IMR-90 (cell line): ENCODE data around the gene ABCA5. TPM values are rescaled to one million over a fixed set of nuclear protein-coding genes. Genes with fewer than 3 reads are reported as not detected.

Source experiments
- ATAC-seq: fragments of 200-7000 bp; cut with Tn5 transposase; 2 replicates; pipeline ENCODE4 v1.9.1; 2020; ENCODE audit warnings: low read depth, mild to moderate bottlenecking, moderate library complexity
- BruUV-seq: library from RNA; stranded (reverse); fragments of 400-500 nt; replicated peaks from 2 replicates; lab custom pipeline; 2021; lab: Mats Ljungman, UMichigan
- CTCF ChIA-PET: fragments of 300-600 bp; formaldehyde crosslinking; extraction: SDS; loops from one replicate; lab custom pipeline; 2021; ENCODE audit warnings: antibody characterized with exemption; lab: Yijun Ruan, JAX
- POLR2A ChIA-PET: fragments of 300-600 bp; sonication (Branson Sonifier 250); formaldehyde crosslinking; loops from one replicate; lab custom pipeline; 2022; ENCODE audit warnings: antibody characterized with exemption; ENCODE audit not compliant: unreplicated experiment; lab: Charles Lee
- DNase-seq: peaks from one replicate; pipeline ENCODE4 v3.0.0; 2013
- H2AFZ ChIP-seq: replicated peaks from 2 replicates; pipeline ENCODE3; 2013; ENCODE audit warnings: low read length, mild to moderate bottlenecking; ENCODE audit not compliant: poor library complexity
- H2AK5ac ChIP-seq: 2 replicates; pipeline ENCODE4 v1.6.1; 2013; ENCODE audit warnings: low read depth, low read length, inconsistent platforms
- H2AK9ac ChIP-seq: replicated peaks from 2 replicates; pipeline ENCODE3; 2013; ENCODE audit warnings: mild to moderate bottlenecking, low read depth, low read length, moderate library complexity; ENCODE audit not compliant: poor library complexity
- H2BK120ac ChIP-seq: 2 replicates; pipeline ENCODE4 v1.6.1; 2013; ENCODE audit warnings: low read depth, low read length, inconsistent platforms
- H2BK15ac ChIP-seq: 3 replicates; pipeline ENCODE4 v1.6.1; 2013; ENCODE audit warnings: low read depth, low read length, inconsistent platforms
- H2BK20ac ChIP-seq: 2 replicates; pipeline ENCODE4 v1.6.1; 2013; ENCODE audit warnings: low read depth, mild to moderate bottlenecking, inconsistent platforms, low read length, moderate library complexity
- H2BK5ac ChIP-seq: 2 replicates; pipeline ENCODE4 v1.6.1; 2013; ENCODE audit warnings: mild to moderate bottlenecking, low read depth, low read length, inconsistent platforms; ENCODE audit not compliant: poor library complexity, severe bottlenecking
- H3K14ac ChIP-seq: replicated peaks from 2 replicates; pipeline ENCODE4 v1.6.1; 2013; ENCODE audit warnings: low read depth, low read length, inconsistent platforms
- H3K18ac ChIP-seq: 2 replicates; pipeline ENCODE4 v1.6.1; 2013; ENCODE audit warnings: low read depth, low read length, control low read depth
- H3K23ac ChIP-seq: 2 replicates; pipeline ENCODE4 v1.6.1; 2013; ENCODE audit warnings: low read depth, low read length, inconsistent platforms
- H3K27ac ChIP-seq: 2 replicates; pipeline ENCODE4 v1.5.1; 2013; ENCODE audit warnings: mild to moderate bottlenecking, control low read depth, low read length; ENCODE audit not compliant: insufficient read depth
- H3K27me3 ChIP-seq: 2 replicates; pipeline ENCODE4 v1.6.1; 2013; ENCODE audit warnings: low read length; ENCODE audit not compliant: control insufficient read depth, insufficient read depth
- H3K36me3 ChIP-seq: 2 replicates; pipeline ENCODE4 v1.6.1; 2013; ENCODE audit warnings: low read length, mixed read lengths; ENCODE audit not compliant: control insufficient read depth, insufficient read depth
- H3K4ac ChIP-seq: 2 replicates; pipeline ENCODE4 v1.6.1; 2013; ENCODE audit warnings: low read depth, low read length, inconsistent platforms
- H3K4me1 ChIP-seq: 2 replicates; pipeline ENCODE4 v1.6.1; 2013; ENCODE audit warnings: low read length, mixed read lengths; ENCODE audit not compliant: control insufficient read depth, insufficient read depth
- H3K4me2 ChIP-seq: 2 replicates; pipeline ENCODE4 v1.6.1; 2013; ENCODE audit warnings: low read depth, mild to moderate bottlenecking, control low read depth, low read length, moderate library complexity
- H3K4me3 ChIP-seq: 2 replicates; pipeline ENCODE4 v1.5.1; 2013; ENCODE audit warnings: low read depth, mild to moderate bottlenecking, control low read depth, low read length, moderate library complexity; ENCODE audit not compliant: insufficient read depth
- H3K56ac ChIP-seq: 2 replicates; pipeline ENCODE4 v1.6.1; 2013; ENCODE audit warnings: low read length, inconsistent platforms; ENCODE audit not compliant: insufficient read depth; ENCODE audit errors: extremely low read depth
- H3K79me1 ChIP-seq, 2 experiments: 2 replicates each; pipeline ENCODE4 v1.6.1; 2013; ENCODE audit warnings: low read length in 2 of 2, inconsistent platforms in 1 of 2, low read depth in 1 of 2
- H3K9ac ChIP-seq: 2 replicates; pipeline ENCODE4 v1.6.1; 2013; ENCODE audit warnings: low read depth, low read length, control low read depth
- H3K9me1 ChIP-seq: 2 replicates; pipeline ENCODE4 v1.6.1; 2013; ENCODE audit warnings: low read length, inconsistent platforms; ENCODE audit not compliant: insufficient read depth
- H3K9me3 ChIP-seq: 2 replicates; pipeline ENCODE4 v1.6.1; 2013; ENCODE audit warnings: low read length; ENCODE audit not compliant: control insufficient read depth, insufficient read depth
- H4K20me1 ChIP-seq: 2 replicates; pipeline ENCODE4 v1.6.1; 2013; ENCODE audit warnings: low read length, inconsistent platforms; ENCODE audit not compliant: insufficient read depth
- H4K5ac ChIP-seq: 2 replicates; pipeline ENCODE4 v1.6.1; 2013; ENCODE audit warnings: mild to moderate bottlenecking, low read depth, low read length, control low read depth
- H4K8ac ChIP-seq, 2 experiments: 2 replicates each; pipeline ENCODE4 v1.6.1; 2013; ENCODE audit warnings: low read depth in 2 of 2, low read length in 2 of 2, control low read depth in 1 of 2, inconsistent platforms in 1 of 2
- H4K91ac ChIP-seq: 2 replicates; pipeline ENCODE4 v1.6.1; 2013; ENCODE audit warnings: low read depth, low read length, inconsistent platforms; ENCODE audit not compliant: insufficient read depth
- CEBPB ChIP-seq: IDR thresholded peaks from 2 replicates; pipeline ENCODE4 v1.6.1; 2012; ENCODE audit warnings: low read depth, low read length, improper control_type of control experiment
- CHD1 ChIP-seq: IDR thresholded peaks from 2 replicates; pipeline ENCODE4 v1.6.1; 2012; ENCODE audit warnings: low read depth, low read length, improper control_type of control experiment
- ELK1 ChIP-seq: fragments of 150-350 bp; IDR thresholded peaks from 2 replicates; pipeline ENCODE4 v1.6.1; 2016; ENCODE audit warnings: low read depth, mild to moderate bottlenecking, low read length, moderate library complexity, borderline replicate concordance
- NFE2L2 ChIP-seq: fragments of 150-350 bp; IDR thresholded peaks from 2 replicates; pipeline ENCODE4 v1.6.1; 2016; ENCODE audit warnings: low read depth, mild to moderate bottlenecking, low read length
- SMC3 ChIP-seq: fragments of 150-350 bp; IDR thresholded peaks from 2 replicates; pipeline ENCODE4 v1.6.1; 2016; ENCODE audit warnings: low read depth, mild to moderate bottlenecking, antibody characterized with exemption, low read length, moderate library complexity
- WGBS, 2 experiments: methylation state at CpG; one replicate each; pipeline versions ENCODE4 v1.1.5 to v1.1.7; 2013; ENCODE audit warnings: missing lambda C conversion rate in 2 of 2; ENCODE audit not compliant: insufficient read length in 1 of 2; ENCODE audit errors: extremely low coverage in 2 of 2; 5-methylcytosine and 5-hydroxymethylcytosine counted together
- dilution Hi-C: fragments of 300-500 bp; cut with HindIII; formaldehyde crosslinking; loops from one replicate; pipeline ENCODE4 v1.14.3; 2018; ENCODE audit warnings: low sequenced_read_pairs; ENCODE audit not compliant: unreplicated experiment
- in situ Hi-C: fragments of 300-500 bp; cut with MboI; formaldehyde crosslinking; loops from 3 replicates; pipeline ENCODE4 v1.14.3; 2019; ENCODE audit warnings: low sequenced_read_pairs, inconsistent platforms, mixed read lengths
- intact Hi-C: fragments of 100-400 bp; cut with micrococcal nuclease; formaldehyde crosslinking; loops from 2 replicates; pipeline ENCODE4 v1.10.0; 2022
- polyA plus RNA-seq, 3 experiments: library from polyadenylated mRNA; depleted of rRNA; stranded (reverse); fragments of >200 nt; gene quantifications; 2 replicates each; pipeline ENCODE4 v1.2.3, GENCODE V29; 2012; ENCODE audit warnings: low replicate concordance in 1 of 3
- total RNA-seq: library from RNA; depleted of rRNA; stranded (reverse); fragments of >200 nt; gene quantifications from 2 replicates; pipeline ENCODE4 v1.2.3, GENCODE V29; 2012

Gene ABCA5
- total and polyA plus RNA-seq, 2 of the 4 experiments (the other 2 are of a cell fraction), result 1.3 to 2.3 TPM

GRCh38 chr17:69305177-69305576 is 21.8 kb downstream of the ABCA5 start:
- Histone ChIP-seq H2BK20ac (no peak overlapping the region), H3K4me1 (no peaks in the 10 kb centered on the region), H2AK5ac (no peak overlapping the region), H2BK120ac (no peak overlapping the region), H3K4me2 (no peak overlapping the region), H4K8ac (no peak overlapping the region), H2BK15ac (no peak overlapping the region), H4K5ac (no peak overlapping the region), H2AFZ (no peak overlapping the region), H3K27me3 (no peaks in the 10 kb centered on the region), H4K91ac (no peak overlapping the region), H3K14ac (no peak overlapping the region), H3K9ac (no peak overlapping the region), H3K9me3 (no peaks in the 10 kb centered on the region), H3K23ac (no peak overlapping the region), H3K27ac (no peak overlapping the region), H3K18ac (no peak overlapping the region), H2BK5ac (no peak overlapping the region), H3K4ac (no peak overlapping the region), H3K4me3 (no peak overlapping the region), H2AK9ac (no peak overlapping the region), H4K20me1 (no peaks in the 10 kb centered on the region), H3K9me1 (no peaks in the 10 kb centered on the region), H3K79me1 (no peaks in the 10 kb centered on the region), H3K56ac (no peak overlapping the region), H3K36me3 (no peaks in the 10 kb centered on the region)
- CTCF ChIA-PET, result interaction anchor here (0.5 kb wide), 1 partner anchor 207 kb away, joined by 5 read pairs; no protein-coding TSS in a partner anchor
- BruUV-seq, result no TSS peak
- POLR2A ChIA-PET, result no interaction called here
- no peak for TF ChIP-seq CHD1
- TF ChIP-seq NFE2L2, result no peak
- TF ChIP-seq SMC3, result no peak
- no peak for TF ChIP-seq CEBPB
- TF ChIP-seq ELK1, result no peak
- in situ Hi-C loops (no loop called here), intact Hi-C loops (no loop called here), dilution Hi-C loops (no loop called here)
- ATAC-seq, result no peak
- DNase-seq, result no peak
- WGBS, 2 experiments, result 50% methylated on average over 1 of the region's 2 CpGs; no CpG with 5 or more reads in 1 of the 2 experiments
